NB4 (cell line): ENCODE measurements around the gene EXOC3L2.

Experiments used
- CTCF ChIP-seq: IDR thresholded peaks from one replicate; pipeline ENCODE4 v1.5.1; 2012; ENCODE audit warnings: low read depth, low read length
- MYC ChIP-seq: IDR thresholded peaks from 2 replicates; pipeline ENCODE4 v1.6.1; 2011; ENCODE audit warnings: low read depth, low read length
- POLR2A ChIP-seq: IDR thresholded peaks from 2 replicates; pipeline ENCODE4 v1.6.1; 2011; ENCODE audit warnings: mild to moderate bottlenecking; ENCODE audit not compliant: insufficient read length; ENCODE audit errors: extremely low read depth

- no peak for TF ChIP-seq POLR2A
- no peak for TF ChIP-seq CTCF
- TF ChIP-seq MYC, result no peak
These were observed 55.2 kb downstream of the EXOC3L2 start for GRCh38 chr19:45189971-45190370.
